Gastrocnemius medialis (tissue), 4 donors: ENCODE data around the gene RSF1. TPM values are rescaled to one million over a fixed set of nuclear protein-coding genes. Genes with fewer than 3 reads are reported as not detected.

Source experiments
- ATAC-seq, 2 donors: fragments of 150-250 bp; one replicate each; pipeline ENCODE4 v1.9.1; 2016
- DNase-seq, 2 donors: peaks; one replicate each; pipeline ENCODE4 v3.0.0-alpha.2; 2019
- H3K27ac ChIP-seq, 4 donors: fragments of 200-600 bp; sonication (generic); 1 replicate in 1 of 4; 2 replicates in 3 of 4; pipeline ENCODE4 v1.5.1; 2016 to 2018; ENCODE audit warnings: mild to moderate bottlenecking in 2 of 4, moderate library complexity in 1 of 4
- H3K27me3 ChIP-seq, 3 donors: fragments of 200-600 bp; sonication (generic) in 2 of 3; 1 replicate in 1 of 3; 2 replicates in 2 of 3; pipeline versions ENCODE4 v1.5.1 to v1.6.0; 2016 to 2019; ENCODE audit warnings: mild to moderate bottlenecking in 1 of 3, moderate library complexity in 1 of 3
- H3K36me3 ChIP-seq, 2 donors: fragments of 200-600 bp; sonication (generic) in 1 of 2; one replicate each; pipeline ENCODE4 v1.5.1; 2017 to 2018
- H3K4me1 ChIP-seq, 2 donors: fragments of 200-600 bp; sonication (generic) in 1 of 2; one replicate each; pipeline ENCODE4 v1.5.1; 2016 to 2017; ENCODE audit warnings: mild to moderate bottlenecking in 2 of 2
- H3K4me3 ChIP-seq, 4 donors: fragments of 200-600 bp; sonication (generic) in 3 of 4; 1 replicate in 1 of 4; 2 replicates in 3 of 4; pipeline ENCODE4 v1.5.1; 2016 to 2019; ENCODE audit warnings: mild to moderate bottlenecking in 2 of 4
- H3K9me3 ChIP-seq, 3 donors: fragments of 200-600 bp; sonication (generic) in 2 of 3; 1 replicate in 1 of 3; 2 replicates in 2 of 3; pipeline ENCODE4 v1.5.1; 2016 to 2019
- CTCF ChIP-seq, 5 experiments: fragments of 450-650 bp in 3 of 5; fragments of 200-600 bp in 2 of 5; sonication (generic) in 2 of 5; IDR thresholded peaks in 4 of 5; conservative IDR thresholded peaks in 1 of 5; 1 replicate in 4 of 5; 2 replicates in 1 of 5; pipeline ENCODE4 v1.5.1; 2016 to 2019; ENCODE audit warnings: antibody characterized with exemption in 5 of 5, mild to moderate bottlenecking in 3 of 5, moderate library complexity in 3 of 5
- POLR2A ChIP-seq, 2 donors: fragments of 450-650 bp; IDR thresholded peaks; one replicate each; pipeline ENCODE4 v1.6.1; 2017; ENCODE audit warnings: antibody characterized with exemption in 2 of 2, mild to moderate bottlenecking in 2 of 2, moderate library complexity in 2 of 2
- in situ Hi-C, 4 donors: fragments of 200-750 bp; cut with MboI; loops; one replicate each; pipeline versions ENCODE4 v1.15.0 to v1.8.0; 2017; ENCODE audit warnings: low sequenced_read_pairs in 4 of 4
- intact Hi-C: fragments of 100-400 bp; cut with DNase I; formaldehyde crosslinking; loops from one replicate; pipeline ENCODE4 v1.15.1; 2023; ENCODE audit warnings: low total_unique reads
- total RNA-seq, 4 donors: library from RNA; depleted of rRNA; stranded (reverse); fragments of >200 nt; gene quantifications; one replicate each; pipeline versions ENCODE4 v1.1.0 to v1.2.3, GENCODE V29; 2016

RSF1 gene
- total RNA-seq, 4 donors from 2014 or later = 17.9 to 48.4 (median 45.7) TPM

- TF ChIP-seq POLR2A (IDR thresholded peaks at IDR 0.05) (no peak), CTCF (IDR thresholded peaks at IDR 0.05 in 4 of 5, conservative IDR thresholded peaks at IDR 0.05 in 1 of 5) (no peak)
- no peak overlapping the region for H3K4me3 ChIP-seq
- no peak overlapping the region for H3K27ac ChIP-seq
- no peaks in the 10 kb centered on the region for H3K27me3 ChIP-seq
- peaks cover 22 to 32% of the 10 kb centered on the region in 2 donors for H3K4me1 ChIP-seq
- ATAC-seq (no peak), DNase-seq (no peak)
- intact Hi-C loops (no loop called here), in situ Hi-C loops (no loop called here)
- H3K9me3 ChIP-seq = no peaks in the 10 kb centered on the region
- H3K36me3 ChIP-seq = no peaks in the 10 kb centered on the region
Measured at GRCh38 chr11:77784572-77784971, 36.0 kb downstream of the RSF1 start.

- no peak for TF ChIP-seq CTCF (IDR thresholded peaks at IDR 0.05 in 4 of 5, conservative IDR thresholded peaks at IDR 0.05 in 1 of 5)
- TF ChIP-seq POLR2A (IDR thresholded peaks at IDR 0.05) = no peak
- Histone ChIP-seq H3K27me3 (no peaks in the 10 kb centered on the region), H3K4me1 (peaks cover 22 to 25% of the 10 kb centered on the region in 2 donors), H3K27ac (no peak overlapping the region), H3K4me3 (no peak overlapping the region), H3K9me3 (no peaks in the 10 kb centered on the region), H3K36me3 (no peaks in the 10 kb centered on the region)
- in situ Hi-C loops = no loop called here
- DNase-seq (no peak), ATAC-seq (no peak)
- intact Hi-C loops = no loop called here
Measured at GRCh38 chr11:77783025-77783424, 37.5 kb downstream of the RSF1 start.

- H3K27me3 ChIP-seq = no peaks in the 10 kb centered on the region
- intact Hi-C loops (no loop called here), in situ Hi-C loops (no loop called here)
- no peaks in the 10 kb centered on the region for H3K9me3 ChIP-seq
- no peaks in the 10 kb centered on the region for H3K36me3 ChIP-seq
- H3K27ac ChIP-seq = no peak overlapping the region
- TF ChIP-seq POLR2A (IDR thresholded peaks at IDR 0.05) (no peak), CTCF (IDR thresholded peaks at IDR 0.05 in 4 of 5, conservative IDR thresholded peaks at IDR 0.05 in 1 of 5) (no peak)
- DNase-seq (no peak), ATAC-seq (no peak)
- peaks cover 7 to 20% of the 10 kb centered on the region in 2 donors for H3K4me1 ChIP-seq
- H3K4me3 ChIP-seq = no peak overlapping the region
Measured at GRCh38 chr11:77779935-77780334, 40.6 kb downstream of the RSF1 start.

- H3K36me3 ChIP-seq = no peaks in the 10 kb centered on the region
- H3K4me3 ChIP-seq = no peak overlapping the region
- no peaks in the 10 kb centered on the region for H3K9me3 ChIP-seq
- TF ChIP-seq POLR2A (IDR thresholded peaks at IDR 0.05) = no peak
- no peak for TF ChIP-seq CTCF (IDR thresholded peaks at IDR 0.05 in 4 of 5, conservative IDR thresholded peaks at IDR 0.05 in 1 of 5)
- intact Hi-C loops (no loop called here), in situ Hi-C loops (no loop called here)
- no peak overlapping the region for H3K27ac ChIP-seq
- no peaks in the 10 kb centered on the region for H3K27me3 ChIP-seq
- DNase-seq = no peak
- ATAC-seq = no peak
- H3K4me1 ChIP-seq = peaks cover 0 to 13% of the 10 kb centered on the region in 2 donors
Measured at GRCh38 chr11:77778549-77778948, 42.0 kb downstream of the RSF1 start.

- H3K4me1 ChIP-seq = peaks cover 0 to 13% of the 10 kb centered on the region in 2 donors
- intact Hi-C loops = no loop called here
- H3K36me3 ChIP-seq = no peaks in the 10 kb centered on the region
- ATAC-seq = no peak
- H3K9me3 ChIP-seq = no peaks in the 10 kb centered on the region
- in situ Hi-C loops = no loop called here
- H3K4me3 ChIP-seq = no peak overlapping the region
- H3K27me3 ChIP-seq = no peaks in the 10 kb centered on the region
- DNase-seq = no peak
- no peak overlapping the region for H3K27ac ChIP-seq
- TF ChIP-seq POLR2A (IDR thresholded peaks at IDR 0.05) (no peak), CTCF (IDR thresholded peaks at IDR 0.05 in 4 of 5, conservative IDR thresholded peaks at IDR 0.05 in 1 of 5) (no peak)
Measured at GRCh38 chr11:77778118-77778517, 42.4 kb downstream of the RSF1 start.
